PC-9 (cell line): ENCODE measurements around the gene FAM241B. TPM values are rescaled to one million over a fixed set of nuclear protein-coding genes. Genes with fewer than 3 reads are reported as not detected.

Experiments used
- BruUV-seq: library from RNA; stranded (reverse); fragments of 400-500 nt; replicated peaks from 2 replicates; lab custom pipeline; 2021; lab: Mats Ljungman, UMichigan
- CTCF ChIA-PET: fragments of 300-600 bp; sonication (Branson Sonifier 250); formaldehyde crosslinking; loops from one replicate; lab custom pipeline; 2022; ENCODE audit warnings: antibody characterized with exemption; lab: Charles Lee
- POLR2A ChIA-PET: fragments of 300-600 bp; sonication (Branson Sonifier 250); formaldehyde crosslinking; loops from one replicate; lab custom pipeline; 2022; ENCODE audit warnings: antibody characterized with exemption; ENCODE audit not compliant: unreplicated experiment; lab: Charles Lee
- DNase-seq, 2 experiments: peaks; one replicate each; pipeline versions ENCODE4 v3.0.0 to v3.0.0-alpha.2; 2015 to 2022; ENCODE audit warnings: mixed read lengths in 1 of 2
- H2AFZ ChIP-seq: fragments of 200-600 bp; sonication (generic); 2 replicates; pipeline ENCODE4 v1.8.1; 2017; ENCODE audit warnings: antibody characterized with exemption
- H3F3A ChIP-seq: fragments of 200-600 bp; sonication (generic); 2 replicates; pipeline ENCODE4 v1.8.1; 2017; ENCODE audit warnings: antibody characterized with exemption, mild to moderate bottlenecking, low read depth; ENCODE audit not compliant: insufficient read depth
- H3K27ac ChIP-seq: fragments of 200-600 bp; sonication (generic); 2 replicates; pipeline ENCODE4 v1.6.1; 2016; ENCODE audit warnings: mixed run types
- H3K27me3 ChIP-seq: fragments of 200-600 bp; sonication (generic); 2 replicates; pipeline ENCODE4 v1.6.1; 2016; ENCODE audit warnings: low read depth, mixed run types; ENCODE audit not compliant: insufficient read depth
- H3K36me3 ChIP-seq: fragments of 200-600 bp; sonication (generic); 2 replicates; pipeline ENCODE4 v1.6.1; 2016; ENCODE audit warnings: low read depth, mixed run types
- H3K4me1 ChIP-seq: fragments of 200-600 bp; sonication (generic); replicated peaks from 2 replicates; pipeline ENCODE4 v1.6.1; 2016; ENCODE audit warnings: mixed run types; ENCODE audit not compliant: insufficient read depth
- H3K4me2 ChIP-seq: fragments of 200-600 bp; sonication (generic); 2 replicates; pipeline ENCODE4 v1.6.1; 2017; ENCODE audit warnings: mixed run types
- H3K4me3 ChIP-seq: fragments of 200-600 bp; sonication (generic); 2 replicates; pipeline ENCODE4 v1.6.1; 2016; ENCODE audit warnings: mixed run types
- H3K79me2 ChIP-seq: fragments of 200-600 bp; sonication (generic); 2 replicates; pipeline ENCODE4 v1.6.1; 2017; ENCODE audit warnings: low read depth, mixed run types
- H3K9me2 ChIP-seq: fragments of 200-600 bp; sonication (generic); 2 replicates; pipeline ENCODE4 v1.8.1; 2017; ENCODE audit warnings: mild to moderate bottlenecking; ENCODE audit not compliant: insufficient read depth
- H3K9me3 ChIP-seq: fragments of 200-600 bp; sonication (generic); 2 replicates; pipeline ENCODE4 v1.8.1; 2016; ENCODE audit warnings: low read depth; ENCODE audit not compliant: insufficient read depth
- H4K20me1 ChIP-seq: fragments of 200-600 bp; sonication (generic); 2 replicates; pipeline ENCODE4 v1.8.1; 2017; ENCODE audit not compliant: insufficient read depth
- CTCF ChIP-seq: fragments of 200-600 bp; sonication (generic); conservative IDR thresholded peaks from 2 replicates; pipeline ENCODE4 v1.6.1; 2017; ENCODE audit warnings: mixed run types, antibody characterized with exemption, mild to moderate bottlenecking, moderate library complexity
- EZH2 ChIP-seq: fragments of 200-600 bp; sonication (generic); IDR thresholded peaks from 2 replicates; pipeline ENCODE4 v1.8.0; 2017; ENCODE audit warnings: antibody characterized with exemption, low read depth
- intact Hi-C: fragments of 100-400 bp; cut with micrococcal nuclease; formaldehyde crosslinking; loops from one replicate; pipeline ENCODE4 v1.10.0; 2022; ENCODE audit not compliant: unreplicated experiment
- total RNA-seq: library from RNA; stranded (reverse); gene quantifications from 2 replicates; pipeline ENCODE4 v1.2.3, GENCODE V29; 2021

Gene FAM241B
- total RNA-seq, 1 experiment from 2014 or later: 10.7 TPM

- Histone ChIP-seq H3K27me3 (no peaks in the 10 kb centered on the region), H3K9me3 (no peaks in the 10 kb centered on the region), H3K27ac (no peak overlapping the region), H2AFZ (no peak overlapping the region), H3K79me2 (no peaks in the 10 kb centered on the region), H4K20me1 (no peaks in the 10 kb centered on the region), H3F3A (no peaks in the 10 kb centered on the region), H3K9me2 (no peaks in the 10 kb centered on the region), H3K36me3 (no peaks in the 10 kb centered on the region), H3K4me1 (peaks cover 8% of the 10 kb centered on the region; the same call in 1 of the 2 replicates), H3K4me3 (no peak overlapping the region), H3K4me2 (no peak overlapping the region)
- POLR2A ChIA-PET: interaction anchor here (0.6 kb wide), 1 partner anchor 214 kb away, joined by 18 read pairs; no protein-coding TSS in a partner anchor
- TF ChIP-seq CTCF (no peak), EZH2 (no peak)
- CTCF ChIA-PET: interaction anchor here (0.7 kb wide), 2 partner anchors 9 to 152 kb away, joined by 3 to 4 read pairs; no protein-coding TSS in a partner anchor
- no TSS peak for BruUV-seq
- no peak for DNase-seq
- intact Hi-C loops: loop anchor here (10.0 kb wide), 1 partner anchor 628 kb away; no protein-coding TSS in a partner anchor
These were observed 2.6 kb downstream of the FAM241B start for GRCh38 chr10:69632516-69633199.

GRCh38 chr10:69633673-69634635 lies 3.9 kb downstream of the FAM241B start:
- no peak overlapping the region for H3K4me3 ChIP-seq
- no peaks in the 10 kb centered on the region for H3F3A ChIP-seq
- H3K9me2 ChIP-seq: no peaks in the 10 kb centered on the region
- intact Hi-C loops: loop anchor here (10.0 kb wide), 1 partner anchor 629 kb away; no protein-coding TSS in a partner anchor
- H3K9me3 ChIP-seq: no peaks in the 10 kb centered on the region
- H4K20me1 ChIP-seq: no peaks in the 10 kb centered on the region
- DNase-seq: no peak
- TF ChIP-seq CTCF (no peak), EZH2 (no peak)
- no peaks in the 10 kb centered on the region for H3K36me3 ChIP-seq
- H2AFZ ChIP-seq: no peak overlapping the region
- H3K79me2 ChIP-seq: no peaks in the 10 kb centered on the region
- ChIA-PET POLR2A (no interaction called here), CTCF (interaction anchor here (0.6 to 5.3 kb wide), 2 partner anchors 119 to 189 kb away, joined by 3 to 43 read pairs; no protein-coding TSS in a partner anchor)
- BruUV-seq: no TSS peak
- peaks cover 8% of the 10 kb centered on the region; the same call in 1 of the 2 replicates for H3K4me1 ChIP-seq
- H3K4me2 ChIP-seq: no peak overlapping the region
- H3K27me3 ChIP-seq: no peaks in the 10 kb centered on the region
- H3K27ac ChIP-seq: no peak overlapping the region
